Thyroid gland (tissue), 4 donors: ENCODE results near the gene RASGRP2. TPM values are rescaled to one million over a fixed set of nuclear protein-coding genes. Genes with fewer than 3 reads are reported as not detected.

Experiments used
- DNase-seq, 2 donors: peaks; one replicate each; pipeline ENCODE4 v3.0.0-alpha.2; 2019
- H3K27ac ChIP-seq, 3 donors: fragments of 200-600 bp; sonication (generic); 1 replicate in 2 of 3; 2 replicates in 1 of 3; pipeline ENCODE4 v1.5.1; 2016 to 2019; ENCODE audit warnings: mild to moderate bottlenecking in 1 of 3, moderate library complexity in 1 of 3
- H3K27me3 ChIP-seq: fragments of 200-600 bp; sonication (generic); one replicate; pipeline ENCODE4 v1.5.1; 2019
- H3K36me3 ChIP-seq, 2 donors: fragments of 200-600 bp; sonication (generic); one replicate each; pipeline ENCODE4 v1.5.1; 2016 to 2019
- H3K4me1 ChIP-seq, 2 donors: fragments of 200-600 bp; sonication (generic); one replicate each; pipeline ENCODE4 v1.5.1; 2017 to 2019
- H3K4me3 ChIP-seq, 3 donors: fragments of 200-600 bp; sonication (generic); replicated peaks in 1 of 3; 1 replicate in 2 of 3; 2 replicates in 1 of 3; pipeline ENCODE4 v1.5.1; 2016; ENCODE audit warnings: mild to moderate bottlenecking in 1 of 3
- H3K9me3 ChIP-seq: fragments of 200-600 bp; sonication (generic); one replicate; pipeline ENCODE4 v1.5.1; 2017
- CTCF ChIP-seq, 6 experiments: fragments of 200-600 bp in 3 of 6; fragments of 450-650 bp in 3 of 6; sonication (generic) in 3 of 6; IDR thresholded peaks; one replicate each; pipeline ENCODE4 v1.5.1; 2016 to 2019; ENCODE audit warnings: antibody characterized with exemption in 6 of 6, mild to moderate bottlenecking in 2 of 6, inconsistent platforms in 1 of 6, moderate library complexity in 1 of 6
- POLR2A ChIP-seq, 2 donors: fragments of 450-650 bp; IDR thresholded peaks; one replicate each; pipeline ENCODE4 v1.6.1; 2017; ENCODE audit warnings: antibody characterized with exemption in 2 of 2, mild to moderate bottlenecking in 2 of 2, moderate library complexity in 1 of 2
- WGBS, 2 donors: methylation state at CpG; one replicate each; pipeline ENCODE4 v1.1.5; 2017; 5-methylcytosine and 5-hydroxymethylcytosine counted together
- intact Hi-C: fragments of 100-400 bp; cut with DNase I; formaldehyde crosslinking; loops from one replicate; pipeline ENCODE4 v1.15.1; 2023
- total RNA-seq, 4 donors: library from RNA; depleted of rRNA; stranded (reverse); fragments of >200 nt; gene quantifications; one replicate each; pipeline ENCODE4 v1.2.3, GENCODE V29; 2016

RASGRP2 gene
- total RNA-seq, 4 donors from 2014 or later: 2.8 to 8.9 (median 6.6) TPM

DNA sequence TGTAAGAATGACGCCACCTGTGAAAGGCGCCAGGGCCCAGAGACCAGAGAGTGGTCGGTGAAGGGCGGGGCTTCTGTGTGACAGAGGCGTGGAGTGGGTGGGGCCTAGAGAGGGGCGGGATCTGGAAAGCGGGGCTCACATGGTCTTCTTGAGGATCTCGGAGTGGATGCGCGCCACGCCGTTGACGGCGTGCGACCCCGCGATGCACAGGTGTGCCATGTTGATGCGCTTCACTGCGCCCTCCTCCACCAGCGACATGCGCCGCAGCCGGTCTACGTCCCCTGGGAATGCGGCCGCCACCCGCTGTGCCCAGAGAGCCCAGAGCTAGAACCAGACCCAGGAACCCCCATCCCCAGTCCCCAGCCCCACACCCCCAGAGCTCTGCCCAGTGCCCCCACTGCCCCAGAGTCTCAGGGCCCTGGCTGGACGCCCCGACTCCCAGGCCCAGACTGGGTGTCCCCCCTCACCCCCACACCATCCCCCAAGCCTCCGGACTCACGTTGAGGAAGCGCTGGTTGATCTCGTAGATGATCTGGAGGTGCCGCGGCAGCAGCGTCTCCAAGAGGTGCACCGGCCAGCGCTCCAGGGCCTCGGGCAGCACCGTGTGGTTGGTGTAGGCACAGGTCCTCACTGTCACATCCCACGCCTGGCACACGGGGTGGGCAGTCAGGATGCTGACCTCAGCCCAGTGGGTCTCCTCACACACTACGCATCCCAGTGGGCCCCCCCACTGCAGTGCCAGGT, 9.6 kb upstream of the RASGRP2 start:
- H3K9me3 ChIP-seq: no peaks in the 10 kb centered on the region
- no peak for DNase-seq
- whole genome bisulfite sequencing, 2 donors: 94 to 95% methylated on average over 30 to 33 of the region's 43 CpGs
- H3K4me3 ChIP-seq: no peak overlapping the region
- no peaks in the 10 kb centered on the region for H3K27me3 ChIP-seq
- intact Hi-C loops: no loop called here
- TF ChIP-seq POLR2A (IDR thresholded peaks at IDR 0.05): no peak
- no peak for TF ChIP-seq CTCF (IDR thresholded peaks at IDR 0.05)
- no peaks in the 10 kb centered on the region for H3K36me3 ChIP-seq
- peaks cover 11% of the 10 kb centered on the region in 2 donors for H3K4me1 ChIP-seq
- no peak overlapping the region for H3K27ac ChIP-seq

- no peaks in the 10 kb centered on the region for H3K27me3 ChIP-seq
- no peak overlapping the region for H3K27ac ChIP-seq
- WGBS, 2 donors: 95 to 99% methylated on average over 4 of the region's 7 CpGs
- TF ChIP-seq POLR2A (IDR thresholded peaks at IDR 0.05) (no peak), CTCF (IDR thresholded peaks at IDR 0.05) (no peak)
- H3K9me3 ChIP-seq: no peaks in the 10 kb centered on the region
- peaks cover 10 to 11% of the 10 kb centered on the region in 2 donors for H3K4me1 ChIP-seq
- intact Hi-C loops: no loop called here
- no peak for DNase-seq
- no peaks in the 10 kb centered on the region for H3K36me3 ChIP-seq
- H3K4me3 ChIP-seq: no peak overlapping the region
These were observed 9.1 kb upstream of the RASGRP2 start for GRCh38 chr11:64753019-64753379.

DNA sequence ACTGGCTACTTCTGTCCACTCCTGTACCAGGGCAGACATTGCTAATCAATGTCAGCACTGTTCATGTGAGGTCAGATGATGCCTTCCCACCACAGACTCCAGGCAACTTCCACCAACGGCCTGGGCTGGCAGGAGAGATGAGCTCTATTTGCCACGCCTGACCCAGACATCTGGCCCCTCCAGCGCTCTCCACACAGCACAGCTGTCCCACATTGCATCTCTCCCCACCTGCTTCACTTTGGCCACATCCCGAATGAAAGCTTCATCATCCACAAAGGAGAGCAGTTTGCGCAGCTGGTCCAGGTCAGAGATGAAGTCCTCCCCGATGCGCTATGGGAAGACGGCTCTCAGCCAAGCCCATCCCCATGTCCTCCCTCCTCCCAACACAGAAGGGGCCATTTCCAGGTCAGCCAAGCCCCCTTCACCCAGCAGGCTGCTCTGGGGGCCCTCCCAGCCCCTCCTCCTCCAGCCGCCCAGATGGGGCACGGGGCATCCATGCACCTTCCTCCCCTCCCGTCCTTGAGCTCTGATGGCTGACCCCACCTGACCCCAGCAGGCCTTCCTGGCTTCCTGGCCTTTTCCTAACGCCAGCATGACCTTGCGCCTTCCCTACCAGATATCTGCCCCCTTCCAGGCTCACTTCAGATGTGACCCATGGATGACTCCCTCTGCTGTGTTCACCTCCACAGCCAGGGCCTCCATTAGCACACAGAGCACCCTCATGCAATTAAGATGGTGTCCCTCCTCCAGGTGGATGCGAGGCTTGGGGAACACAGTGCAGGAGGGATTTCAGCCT, 8.4 kb upstream of the RASGRP2 start:
- intact Hi-C loops: no loop called here
- 91 to 93% methylated on average over 13 to 14 of the region's 14 CpGs for WGBS, 2 donors
- Histone ChIP-seq H3K4me1 (peaks cover 12 to 13% of the 10 kb centered on the region in 2 donors), H3K27me3 (no peaks in the 10 kb centered on the region), H3K36me3 (no peaks in the 10 kb centered on the region), H3K9me3 (no peaks in the 10 kb centered on the region), H3K27ac (no peak overlapping the region), H3K4me3 (no peak overlapping the region)
- DNase-seq: no peak
- TF ChIP-seq CTCF (IDR thresholded peaks at IDR 0.05) (no peak), POLR2A (IDR thresholded peaks at IDR 0.05) (no peak)

DNA sequence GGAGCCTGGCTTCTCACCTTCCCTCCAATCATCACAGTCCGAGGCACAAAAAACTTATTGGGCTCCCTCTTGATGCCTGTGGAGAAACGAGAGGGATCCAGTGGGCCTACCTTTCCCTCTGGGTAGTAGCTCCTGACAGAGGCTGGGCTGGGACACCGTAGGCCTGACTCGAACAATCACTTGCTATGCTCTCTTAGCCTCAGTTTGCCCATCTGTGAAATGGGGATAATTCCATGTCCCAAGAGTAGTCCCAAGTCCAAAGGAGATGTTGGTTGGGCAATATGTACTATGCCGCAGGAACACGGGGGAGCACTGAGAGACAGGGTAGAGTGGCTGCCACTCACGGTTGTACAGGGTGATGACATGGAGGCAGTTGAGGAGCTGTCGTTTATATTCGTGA, 7.6 kb upstream of the RASGRP2 start:
- no peaks in the 10 kb centered on the region for H3K9me3 ChIP-seq
- H3K27me3 ChIP-seq: no peaks in the 10 kb centered on the region
- H3K36me3 ChIP-seq: no peaks in the 10 kb centered on the region
- WGBS, 2 donors: 98% methylated on average over 7 to 9 of the region's 9 CpGs
- H3K4me3 ChIP-seq: no peak overlapping the region
- intact Hi-C loops: no loop called here
- DNase-seq: no peak
- peaks cover 12 to 18% of the 10 kb centered on the region in 2 donors for H3K4me1 ChIP-seq
- H3K27ac ChIP-seq: no peak overlapping the region
- TF ChIP-seq CTCF (IDR thresholded peaks at IDR 0.05): no peak
- no peak for TF ChIP-seq POLR2A (IDR thresholded peaks at IDR 0.05)

GRCh38 chr11:64751136-64751535, 7.2 kb upstream of the RASGRP2 start:
- Histone ChIP-seq H3K4me1 (peaks cover 8 to 18% of the 10 kb centered on the region in 2 donors), H3K27ac (no peak overlapping the region), H3K4me3 (no peak overlapping the region), H3K27me3 (no peaks in the 10 kb centered on the region), H3K9me3 (no peaks in the 10 kb centered on the region), H3K36me3 (no peaks in the 10 kb centered on the region)
- no peak for DNase-seq
- intact Hi-C loops: no loop called here
- no peak for TF ChIP-seq POLR2A (IDR thresholded peaks at IDR 0.05)
- TF ChIP-seq CTCF (IDR thresholded peaks at IDR 0.05): no peak
- WGBS, 2 donors: 94 to 95% methylated on average over 7 to 9 of the region's 9 CpGs
